Measurements from ENCODE around the gene ATAT1. TPM values are rescaled to one million over a fixed set of nuclear protein-coding genes. Genes with fewer than 3 reads are reported as not detected.

Gene ATAT1
- total and polyA plus RNA-seq, 2 of the 13 experiments (the other 11 are each of a cell fraction or from before 2014, with no cell fraction given): 9.2 to 23.6 TPM

GRCh38 chr6:30678964-30679726 lies 52.5 kb downstream of the ATAT1 start (continued):
- TF ChIP-seq ZNF234 (CRISPR knock-in tag; conservative IDR thresholded peaks at IDR 0.05): no peak
- TF ChIP-seq LBX2 (CRISPR knock-in tag; IDR thresholded peaks at IDR 0.05; ENCODE audit: borderline replicate concordance): no peak
- no peak; the same call in none of the 2 replicates for TF ChIP-seq ATF2 (CRISPR knock-in tag; IDR thresholded peaks at IDR 0.05)
- no peak for TF ChIP-seq ZNF615 (CRISPR knock-in tag; IDR thresholded peaks at IDR 0.05; ENCODE audit: borderline replicate concordance)
- TF ChIP-seq ZNF747 (CRISPR knock-in tag; IDR thresholded peaks at IDR 0.05; ENCODE audit: borderline replicate concordance): no peak
- TF ChIP-seq HIVEP1 (CRISPR knock-in tag; IDR thresholded peaks at IDR 0.05): peak; percentile 88; the same call in 1 of the 2 replicates
- TF ChIP-seq NR3C1 (CRISPR knock-in tag; IDR thresholded peaks at IDR 0.05): no peak
- TF ChIP-seq ZHX1 (CRISPR knock-in tag; IDR thresholded peaks at IDR 0.05; ENCODE audit: low read depth): no peak
- TF ChIP-seq CREBL2 (CRISPR knock-in tag; IDR thresholded peaks at IDR 0.05; ENCODE audit: borderline replicate concordance): no peak
- TF ChIP-seq SCMH1 (CRISPR knock-in tag; IDR thresholded peaks at IDR 0.05; ENCODE audit: borderline replicate concordance): no peak
- TF ChIP-seq XRCC5 (optimal IDR thresholded peaks at IDR 0.05; ENCODE audit: low read length): peak; percentile 95
- 0 out of 2 replicates have a peak, but pooled peaks have one; percentile 51 for TF ChIP-seq SIX4 (CRISPR knock-in tag; IDR thresholded peaks at IDR 0.05)
- TF ChIP-seq ZBTB14 (CRISPR knock-in tag; IDR thresholded peaks at IDR 0.05): no peak
- TF ChIP-seq IKZF1 (IDR thresholded peaks at IDR 0.05): no peak
- TF ChIP-seq ZBTB49 (CRISPR knock-in tag; IDR thresholded peaks at IDR 0.05; ENCODE audit: borderline replicate concordance): no peak
- TF ChIP-seq ZNF235 (CRISPR knock-in tag; IDR thresholded peaks at IDR 0.05; ENCODE audit: borderline replicate concordance): peak; percentile 70; the same call in 1 of the 2 replicates
- no peak for TF ChIP-seq FOSL1 (CRISPR knock-in tag; IDR thresholded peaks at IDR 0.05; ENCODE audit: borderline replicate concordance)
- TF ChIP-seq CREB1 (IDR thresholded peaks at IDR 0.05): no peak
- no peak for TF ChIP-seq CREB1 (CRISPR knock-in tag; IDR thresholded peaks at IDR 0.05)
